Tibial nerve (tissue), 4 donors: Measurements from ENCODE around the gene LRRC15. TPM values are rescaled to one million over a fixed set of nuclear protein-coding genes. Genes with fewer than 3 reads are reported as not detected.

Experiments
- DNase-seq, 2 donors: peaks; one replicate each; pipeline ENCODE4 v3.0.0-alpha.2; 2019; ENCODE audit warnings: low spot score in 2 of 2
- H3K27ac ChIP-seq, 4 donors: fragments of 200-600 bp; sonication (generic) in 3 of 4; one replicate each; pipeline ENCODE4 v1.5.1; 2017 to 2019; ENCODE audit warnings: mild to moderate bottlenecking in 1 of 4
- H3K27me3 ChIP-seq, 2 donors: fragments of 200-600 bp; sonication (generic) in 1 of 2; one replicate each; pipeline versions ENCODE4 v1.5.1 to v1.6.0; 2017 to 2019
- H3K36me3 ChIP-seq, 3 donors: fragments of 200-600 bp; sonication (generic); one replicate each; pipeline ENCODE4 v1.5.1; 2018 to 2019
- H3K4me1 ChIP-seq, 4 donors: fragments of 200-600 bp; sonication (generic) in 3 of 4; one replicate each; pipeline ENCODE4 v1.5.1; 2017 to 2019
- H3K4me3 ChIP-seq, 4 donors: fragments of 200-600 bp; sonication (generic) in 3 of 4; one replicate each; pipeline ENCODE4 v1.5.1; 2017 to 2019; ENCODE audit warnings: mild to moderate bottlenecking in 1 of 4, moderate library complexity in 1 of 4
- H3K9me3 ChIP-seq, 4 donors: fragments of 200-600 bp; sonication (generic) in 3 of 4; one replicate each; pipeline ENCODE4 v1.5.1; 2017 to 2019
- EP300 ChIP-seq, 2 donors: sonication (generic); formaldehyde crosslinking; IDR thresholded peaks; one replicate each; pipeline ENCODE4 v1.6.1; 2017; ENCODE audit warnings: antibody characterized with exemption in 2 of 2, mild to moderate bottlenecking in 1 of 2
- POLR2A ChIP-seq, 2 donors: fragments of 450-650 bp; IDR thresholded peaks; one replicate each; pipeline ENCODE4 v1.6.1; 2017; ENCODE audit warnings: antibody characterized with exemption in 2 of 2, mild to moderate bottlenecking in 2 of 2, moderate library complexity in 2 of 2
- WGBS, 2 donors: methylation state at CpG; one replicate each; pipeline ENCODE4 v1.1.5; 2018; 5-methylcytosine and 5-hydroxymethylcytosine counted together
- total RNA-seq, 4 donors: library from RNA; depleted of rRNA; stranded (reverse); fragments of >200 nt; gene quantifications; one replicate each; pipeline ENCODE4 v1.1.0, GENCODE V29; 2016
- TF ChIP-seq, protein P1 (sequence below), 5 experiments: fragments of 200-600 bp in 3 of 5; fragments of 450-650 bp in 2 of 5; sonication (generic) in 3 of 5; IDR thresholded peaks; one replicate each; pipeline ENCODE4 v1.5.1; 2016 to 2019; ENCODE audit warnings: antibody characterized with exemption in 5 of 5, mild to moderate bottlenecking in 3 of 5, moderate library complexity in 2 of 5

Gene LRRC15
- total RNA-seq, 4 donors from 2014 or later = not detected

DNA sequence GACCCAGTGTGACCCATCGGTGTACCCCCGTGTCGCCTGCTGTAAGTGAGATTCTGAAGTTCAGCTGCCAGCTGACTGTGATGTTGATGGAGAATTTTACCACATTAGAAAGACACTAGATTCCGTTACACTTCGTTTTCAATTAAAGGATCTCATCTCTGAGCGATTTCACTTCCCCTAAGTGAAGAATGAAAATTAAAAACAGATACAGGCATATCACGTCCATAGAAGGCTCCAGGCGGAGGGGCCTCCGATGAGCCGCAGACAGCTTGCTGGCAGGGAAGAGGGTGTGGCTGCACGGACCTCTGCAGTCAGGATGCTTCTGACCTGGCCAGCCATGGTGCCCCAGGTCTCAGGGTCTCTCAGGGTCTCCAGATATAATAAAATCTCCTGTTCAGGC, 11.9 kb downstream of the LRRC15 start:
- TF ChIP-seq, protein P1, sequence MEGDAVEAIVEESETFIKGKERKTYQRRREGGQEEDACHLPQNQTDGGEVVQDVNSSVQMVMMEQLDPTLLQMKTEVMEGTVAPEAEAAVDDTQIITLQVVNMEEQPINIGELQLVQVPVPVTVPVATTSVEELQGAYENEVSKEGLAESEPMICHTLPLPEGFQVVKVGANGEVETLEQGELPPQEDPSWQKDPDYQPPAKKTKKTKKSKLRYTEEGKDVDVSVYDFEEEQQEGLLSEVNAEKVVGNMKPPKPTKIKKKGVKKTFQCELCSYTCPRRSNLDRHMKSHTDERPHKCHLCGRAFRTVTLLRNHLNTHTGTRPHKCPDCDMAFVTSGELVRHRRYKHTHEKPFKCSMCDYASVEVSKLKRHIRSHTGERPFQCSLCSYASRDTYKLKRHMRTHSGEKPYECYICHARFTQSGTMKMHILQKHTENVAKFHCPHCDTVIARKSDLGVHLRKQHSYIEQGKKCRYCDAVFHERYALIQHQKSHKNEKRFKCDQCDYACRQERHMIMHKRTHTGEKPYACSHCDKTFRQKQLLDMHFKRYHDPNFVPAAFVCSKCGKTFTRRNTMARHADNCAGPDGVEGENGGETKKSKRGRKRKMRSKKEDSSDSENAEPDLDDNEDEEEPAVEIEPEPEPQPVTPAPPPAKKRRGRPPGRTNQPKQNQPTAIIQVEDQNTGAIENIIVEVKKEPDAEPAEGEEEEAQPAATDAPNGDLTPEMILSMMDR (IDR thresholded peaks at IDR 0.05) = no peak
- TF ChIP-seq POLR2A (IDR thresholded peaks at IDR 0.05) (no peak), EP300 (IDR thresholded peaks at IDR 0.05) (no peak)
- WGBS, 2 donors = 82 to 86% methylated on average over 11 of the region's 11 CpGs
- DNase-seq = no peak
- no peak overlapping the region for H3K4me3 ChIP-seq
- no peaks in the 10 kb centered on the region for H3K36me3 ChIP-seq
- H3K27ac ChIP-seq = no peak overlapping the region
- no peaks in the 10 kb centered on the region for H3K9me3 ChIP-seq
- H3K27me3 ChIP-seq = no peaks in the 10 kb centered on the region
- H3K4me1 ChIP-seq = no peaks in the 10 kb centered on the region

GRCh38 chr3:194355379-194355778, 14.2 kb downstream of the LRRC15 start:
- H3K27me3 ChIP-seq = no peaks in the 10 kb centered on the region
- no peaks in the 10 kb centered on the region for H3K9me3 ChIP-seq
- no peak overlapping the region for H3K4me3 ChIP-seq
- H3K27ac ChIP-seq = no peak overlapping the region
- DNase-seq = no peak
- 82 to 86% methylated on average over 7 of the region's 7 CpGs for WGBS, 2 donors
- no peaks in the 10 kb centered on the region for H3K36me3 ChIP-seq
- H3K4me1 ChIP-seq = no peaks in the 10 kb centered on the region
- TF ChIP-seq, protein P1 (IDR thresholded peaks at IDR 0.05) = no peak
- TF ChIP-seq EP300 (IDR thresholded peaks at IDR 0.05) (no peak), POLR2A (IDR thresholded peaks at IDR 0.05) (no peak)

DNA sequence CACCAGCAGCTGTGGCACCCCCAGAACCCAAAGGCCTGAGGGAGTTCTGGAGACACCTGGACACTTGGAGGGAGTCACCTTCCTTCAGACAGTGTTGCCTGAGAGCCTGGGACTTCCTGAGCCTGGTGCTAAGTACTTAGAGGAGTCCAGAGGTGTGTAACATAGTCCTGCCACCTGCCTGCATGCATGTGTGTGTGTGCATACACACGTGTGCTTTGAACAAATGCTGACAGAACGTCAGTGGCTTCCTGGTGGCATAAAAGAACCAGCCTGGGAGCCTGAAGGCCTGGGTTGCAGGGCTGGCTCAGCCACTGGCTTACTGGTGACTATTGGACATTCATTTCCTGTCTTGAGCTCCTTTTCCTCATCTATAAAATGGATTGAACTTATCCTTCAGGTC, 15.2 kb downstream of the LRRC15 start:
- TF ChIP-seq EP300 (IDR thresholded peaks at IDR 0.05) (no peak), POLR2A (IDR thresholded peaks at IDR 0.05) (no peak)
- TF ChIP-seq, protein P1 (IDR thresholded peaks at IDR 0.05) = no peak
- H3K27me3 ChIP-seq = no peaks in the 10 kb centered on the region
- H3K27ac ChIP-seq = no peak overlapping the region
- no peak for DNase-seq
- no peak overlapping the region for H3K4me3 ChIP-seq
- H3K36me3 ChIP-seq = no peaks in the 10 kb centered on the region
- no peaks in the 10 kb centered on the region for H3K9me3 ChIP-seq
- H3K4me1 ChIP-seq = no peaks in the 10 kb centered on the region
- 76 to 86% methylated on average over 2 of the region's 2 CpGs for WGBS, 2 donors

GRCh38 chr3:194352667-194353246, 16.8 kb downstream of the LRRC15 start:
- no peak overlapping the region for H3K27ac ChIP-seq
- no peak for DNase-seq
- H3K4me1 ChIP-seq = no peaks in the 10 kb centered on the region
- H3K9me3 ChIP-seq = no peaks in the 10 kb centered on the region
- no peak for TF ChIP-seq POLR2A (IDR thresholded peaks at IDR 0.05)
- H3K27me3 ChIP-seq = no peaks in the 10 kb centered on the region
- no peaks in the 10 kb centered on the region for H3K36me3 ChIP-seq
- no peak overlapping the region for H3K4me3 ChIP-seq
- 82 to 84% methylated on average over 10 of the region's 10 CpGs for WGBS, 2 donors

DNA sequence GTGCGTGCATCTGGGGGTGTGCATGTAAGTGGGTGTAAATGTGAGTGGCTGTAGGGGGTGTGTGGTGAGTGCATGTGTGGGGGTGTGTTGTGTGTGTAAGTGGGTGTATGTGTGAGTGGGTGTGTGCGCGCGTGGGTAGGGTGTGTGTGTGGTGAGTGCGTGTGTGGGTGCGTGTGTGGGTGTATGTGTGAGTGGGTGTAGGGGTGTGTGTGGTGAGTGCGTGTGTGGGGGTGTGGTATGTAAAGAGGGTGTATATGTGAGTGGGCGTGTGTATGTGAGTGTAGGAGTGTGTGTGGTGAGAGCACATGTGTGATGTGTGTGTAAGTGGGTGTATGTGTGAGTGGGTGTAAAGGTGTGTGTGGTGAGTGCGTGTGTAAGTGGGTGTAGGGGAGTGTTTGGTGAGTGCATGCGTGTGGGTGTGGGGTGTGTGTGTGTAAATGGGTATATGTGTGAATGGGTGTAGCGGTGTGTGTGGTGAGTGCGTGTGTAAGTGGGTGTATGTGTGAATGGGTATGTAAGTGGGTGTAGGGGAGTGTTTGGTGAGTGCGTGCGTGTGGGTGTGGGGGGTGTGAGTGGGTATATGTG, 17.5 kb downstream of the LRRC15 start:
- TF ChIP-seq EP300 (IDR thresholded peaks at IDR 0.05) = no peak
- no peak for TF ChIP-seq POLR2A (IDR thresholded peaks at IDR 0.05)
- TF ChIP-seq, protein P1 (IDR thresholded peaks at IDR 0.05) = no peak

More for the DNA sequence above, 17.5 kb downstream of the LRRC15 start:
- H3K4me3 ChIP-seq = no peak overlapping the region
- H3K27ac ChIP-seq = no peak overlapping the region
- no peaks in the 10 kb centered on the region for H3K27me3 ChIP-seq
- DNase-seq = no peak
- H3K9me3 ChIP-seq = no peaks in the 10 kb centered on the region
- WGBS, 2 donors = 89 to 93% methylated on average over 14 of the region's 14 CpGs
- H3K4me1 ChIP-seq = no peaks in the 10 kb centered on the region
- H3K36me3 ChIP-seq = no peaks in the 10 kb centered on the region
